H1 (cell line): ENCODE data around the gene IFI27L1. TPM values are rescaled to one million over a fixed set of nuclear protein-coding genes. Genes with fewer than 3 reads are reported as not detected.

Experiments
- CTCF ChIA-PET: fragments of 300-600 bp; sonication (Branson Sonifier 250); formaldehyde crosslinking; loops from one replicate; lab custom pipeline; 2021; ENCODE audit not compliant: partially characterized antibody; lab: Charles Lee
- POLR2A ChIA-PET: fragments of 300-600 bp; sonication (Branson Sonifier 250); formaldehyde crosslinking; loops from one replicate; lab custom pipeline; 2021; ENCODE audit warnings: inconsistent platforms; ENCODE audit not compliant: partially characterized antibody; lab: Charles Lee
- DNase-seq, 2 experiments: peaks; one replicate each; pipeline versions ENCODE4 v3.0.0 to v3.0.0-alpha.2; 2010 to 2022; ENCODE audit warnings: low spot score in 2 of 2, low read depth in 1 of 2, mixed read lengths in 1 of 2
- FAIRE-seq: peaks from 2 replicates; lab custom pipeline; 2011; peaks lifted over from hg19 to GRCh38; lab: Jason Lieb, UNC
- H2AFZ ChIP-seq: 2 replicates; pipeline ENCODE4 v1.8.1; 2012; ENCODE audit warnings: low read length, inconsistent platforms
- H2AK5ac ChIP-seq: 2 replicates; pipeline ENCODE4 v1.6.1; 2013; ENCODE audit warnings: low read depth, low read length
- H2BK120ac ChIP-seq: replicated peaks from 2 replicates; pipeline ENCODE3; 2013; ENCODE audit warnings: low read depth, low read length, inconsistent platforms
- H2BK12ac ChIP-seq: 2 replicates; pipeline ENCODE4 v1.6.1; 2013; ENCODE audit warnings: low read depth, low read length
- H2BK15ac ChIP-seq: 2 replicates; pipeline ENCODE4 v1.6.1; 2013; ENCODE audit warnings: low read length
- H2BK20ac ChIP-seq: 2 replicates; pipeline ENCODE4 v1.6.1; 2013; ENCODE audit warnings: low read length
- H2BK5ac ChIP-seq: 2 replicates; pipeline ENCODE4 v1.6.1; 2013; ENCODE audit warnings: low read depth, low read length
- H3K14ac ChIP-seq: 2 replicates; pipeline ENCODE4 v1.6.1; 2013; ENCODE audit warnings: inconsistent platforms; ENCODE audit not compliant: insufficient read length
- H3K18ac ChIP-seq: 2 replicates; pipeline ENCODE4 v1.6.1; 2013; ENCODE audit warnings: low read length; ENCODE audit errors: extremely low read depth
- H3K23ac ChIP-seq: 2 replicates; pipeline ENCODE4 v1.6.1; 2013; ENCODE audit warnings: inconsistent platforms; ENCODE audit not compliant: insufficient read length
- H3K23me2 ChIP-seq: 2 replicates; pipeline ENCODE4 v1.6.1; 2013; ENCODE audit warnings: low read depth, low read length
- H3K27ac ChIP-seq: 2 replicates; pipeline ENCODE4 v1.6.1; 2011; ENCODE audit warnings: low read depth, low read length, inconsistent platforms
- H3K27me3 ChIP-seq, 4 experiments: replicated peaks in 1 of 4; 1 replicate in 1 of 4; 2 replicates in 3 of 4; pipeline versions ENCODE4 v1.6.1 to v1.8.1; 2011 to 2013; ENCODE audit warnings: low read length in 3 of 4, mild to moderate bottlenecking in 3 of 4, inconsistent platforms in 2 of 4, mixed read lengths in 2 of 4, moderate library complexity in 1 of 4; ENCODE audit not compliant: control insufficient read depth in 3 of 4, insufficient read depth in 3 of 4; ENCODE audit errors: extremely low read depth in 1 of 4
- H3K36me3 ChIP-seq, 4 experiments: 2 replicates each; pipeline versions ENCODE4 v1.6.1 to v1.8.1; 2011 to 2013; ENCODE audit warnings: mild to moderate bottlenecking in 4 of 4, low read length in 3 of 4, moderate library complexity in 2 of 4, control low read depth in 1 of 4, inconsistent platforms in 1 of 4; ENCODE audit not compliant: insufficient read depth in 4 of 4, control insufficient read depth in 2 of 4
- H3K4ac ChIP-seq: replicated peaks from 2 replicates; pipeline ENCODE3; 2013; ENCODE audit warnings: low read length, low read depth, mixed read lengths, inconsistent platforms; ENCODE audit not compliant: insufficient read length
- H3K4me1 ChIP-seq, 4 experiments: replicated peaks in 1 of 4; 1 replicate in 1 of 4; 2 replicates in 3 of 4; pipeline versions ENCODE4 v1.6.1 to v1.8.1; 2011 to 2013; ENCODE audit warnings: low read length in 3 of 4, inconsistent platforms in 2 of 4, mixed read lengths in 1 of 4; ENCODE audit not compliant: insufficient read depth in 4 of 4, control insufficient read depth in 3 of 4
- H3K4me2 ChIP-seq, 2 experiments: 2 replicates each; pipeline versions ENCODE4 v1.6.1 to v1.8.1; 2011 to 2013; ENCODE audit warnings: low read depth in 2 of 2, low read length in 2 of 2, control low read depth in 1 of 2, inconsistent platforms in 1 of 2, mild to moderate bottlenecking in 1 of 2; ENCODE audit not compliant: insufficient read depth in 1 of 2
- H3K4me3 ChIP-seq, 4 experiments: fragments of 200-600, 300-600 bp in 1 of 4; sonication (generic), shearing (Covaris generic), sonication (Bioruptor Twin) in 1 of 4; 2 replicates each; pipeline versions ENCODE4 v1.5.1 to v1.8.1; 2011 to 2016; ENCODE audit warnings: low read length in 4 of 4, low read depth in 3 of 4, control low read depth in 2 of 4, inconsistent platforms in 2 of 4, mild to moderate bottlenecking in 2 of 4, mixed read lengths in 1 of 4, moderate library complexity in 1 of 4; ENCODE audit not compliant: insufficient read depth in 2 of 4; ENCODE audit errors: extremely low read depth in 1 of 4
- H3K56ac ChIP-seq: replicated peaks from 2 replicates; pipeline ENCODE3; 2013; ENCODE audit warnings: low read depth, mild to moderate bottlenecking, mixed read lengths, low read length, inconsistent platforms; ENCODE audit not compliant: insufficient read length
- H3K79me1 ChIP-seq: 2 replicates; pipeline ENCODE4 v1.6.1; 2013; ENCODE audit warnings: low read depth, low read length, control low read depth
- H3K79me2 ChIP-seq, 2 experiments: 2 replicates each; pipeline versions ENCODE4 v1.6.1 to v1.8.1; 2012 to 2013; ENCODE audit warnings: low read length in 2 of 2, mild to moderate bottlenecking in 2 of 2, inconsistent platforms in 1 of 2; ENCODE audit not compliant: insufficient read depth in 2 of 2, control insufficient read depth in 1 of 2
- H3K9ac ChIP-seq, 4 experiments: replicated peaks in 1 of 4; 1 replicate in 1 of 4; 2 replicates in 3 of 4; pipeline versions ENCODE4 v1.6.1 to v1.8.1; 2011 to 2013; ENCODE audit warnings: low read depth in 3 of 4, low read length in 3 of 4, control low read depth in 2 of 4, mild to moderate bottlenecking in 2 of 4, moderate library complexity in 2 of 4, inconsistent platforms in 1 of 4; ENCODE audit errors: extremely low read depth in 1 of 4
- H3K9me3 ChIP-seq, 2 experiments: 2 replicates each; pipeline versions ENCODE4 v1.6.1 to v1.8.1; 2012 to 2013; ENCODE audit warnings: mild to moderate bottlenecking in 2 of 2, moderate library complexity in 2 of 2, control low read depth in 1 of 2, inconsistent platforms in 1 of 2, low read depth in 1 of 2, low read length in 1 of 2, mixed read lengths in 1 of 2; ENCODE audit not compliant: insufficient read depth in 2 of 2
- H4K20me1 ChIP-seq, 2 experiments: replicated peaks in 1 of 2; 2 replicates each; pipeline versions ENCODE3 to v1.8.1; 2011 to 2013; ENCODE audit warnings: inconsistent platforms in 2 of 2, low read length in 2 of 2, mild to moderate bottlenecking in 1 of 2; ENCODE audit not compliant: insufficient read depth in 2 of 2, control insufficient read depth in 1 of 2
- H4K5ac ChIP-seq: 2 replicates; pipeline ENCODE4 v1.6.1; 2013; ENCODE audit warnings: low read length, low read depth, mixed read lengths, inconsistent platforms; ENCODE audit not compliant: insufficient read length
- H4K8ac ChIP-seq: 2 replicates; pipeline ENCODE4 v1.8.0; 2013; ENCODE audit warnings: mild to moderate bottlenecking, moderate library complexity, low read length, inconsistent platforms; ENCODE audit not compliant: insufficient read depth; ENCODE audit errors: extremely low read depth
- H4K91ac ChIP-seq: replicated peaks from 2 replicates; pipeline ENCODE3; 2013; ENCODE audit warnings: low read length, mixed read lengths, inconsistent platforms; ENCODE audit not compliant: insufficient read length
- CREB1 ChIP-seq: IDR thresholded peaks from 2 replicates; pipeline ENCODE4 v1.6.1; 2012; ENCODE audit warnings: inconsistent platforms
- FOSL1 ChIP-seq: IDR thresholded peaks from 2 replicates; pipeline ENCODE4 v1.6.1; 2011; ENCODE audit warnings: mild to moderate bottlenecking, low read depth, low read length, moderate library complexity; ENCODE audit not compliant: insufficient read depth
- KDM1A ChIP-seq: fragments of 200-600, 300-600 bp; sonication (generic); IDR thresholded peaks from 2 replicates; pipeline ENCODE4 v1.7.1; 2016; ENCODE audit warnings: mild to moderate bottlenecking, low read length, borderline replicate concordance
- RXRA ChIP-seq: IDR thresholded peaks from 2 replicates; pipeline ENCODE4 v1.6.1; 2011; ENCODE audit warnings: low read depth, mild to moderate bottlenecking, low read length, moderate library complexity; ENCODE audit not compliant: insufficient read depth
- YY1 ChIP-seq: IDR thresholded peaks from 2 replicates; pipeline ENCODE4 v1.6.1; 2011; ENCODE audit warnings: low read depth, mild to moderate bottlenecking, low read length
- WGBS, 2 experiments: shearing (Covaris generic) in 1 of 2; methylation state at CpG; one replicate each; pipeline versions ENCODE4 v1.1.6 to v1.1.7; 2013 to 2015; ENCODE audit warnings: low lambda C conversion rate in 2 of 2, mixed read lengths in 2 of 2, inconsistent platforms in 1 of 2, low coverage in 1 of 2, missing lambda C conversion rate in 1 of 2; ENCODE audit not compliant: insufficient replicate concordance in 2 of 2, insufficient coverage in 1 of 2, insufficient read length in 1 of 2; ENCODE audit errors: extremely low coverage in 1 of 2, missing lambda C conversion rate in 1 of 2; 5-methylcytosine and 5-hydroxymethylcytosine counted together
- polyA plus RNA-seq, 7 experiments: library from polyadenylated mRNA; depleted of rRNA in 3 of 7; stranded (reverse) in 5 of 7; unstranded in 2 of 7; fragments of >200 nt in 5 of 7; fragments of 200-250 nt in 2 of 7; gene quantifications; 1 replicate in 5 of 7; 2 replicates in 1 of 7; 4 replicates in 1 of 7; pipeline versions ENCODE4 v1.2.1 to v1.2.3, GENCODE V29; 2011 to 2013; ENCODE audit warnings: missing spikeins in 2 of 7, mixed read lengths in 2 of 7
- total RNA-seq: library from RNA; stranded (reverse); fragmentation: NEBNext Ultra II Directional; extraction: Animal tissue kit (Norgen Biotek cat#: 25700); gene quantifications from 2 replicates; pipeline ENCODE4 v1.2.1, GENCODE V29; 2021
- TF ChIP-seq, protein P1 (sequence below): IDR thresholded peaks from 2 replicates; pipeline ENCODE4 v1.6.1; 2012; ENCODE audit warnings: inconsistent platforms
- TF ChIP-seq, protein P2 (sequence below), 3 experiments: IDR thresholded peaks; 1 replicate in 2 of 3; 2 replicates in 1 of 3; pipeline versions ENCODE4 v1.5.1 to v1.6.1; 2011; ENCODE audit warnings: low read length in 3 of 3, mild to moderate bottlenecking in 3 of 3, inconsistent platforms in 2 of 3, low read depth in 1 of 3, moderate library complexity in 1 of 3; ENCODE audit not compliant: insufficient read depth in 1 of 3; ENCODE audit errors: control extremely low read depth in 1 of 3

Gene IFI27L1
- total and polyA plus RNA-seq, 2 of the 8 experiments (the other 6 are each of a cell fraction or from before 2014, with no cell fraction given): 21.2 to 30.5 TPM

DNA sequence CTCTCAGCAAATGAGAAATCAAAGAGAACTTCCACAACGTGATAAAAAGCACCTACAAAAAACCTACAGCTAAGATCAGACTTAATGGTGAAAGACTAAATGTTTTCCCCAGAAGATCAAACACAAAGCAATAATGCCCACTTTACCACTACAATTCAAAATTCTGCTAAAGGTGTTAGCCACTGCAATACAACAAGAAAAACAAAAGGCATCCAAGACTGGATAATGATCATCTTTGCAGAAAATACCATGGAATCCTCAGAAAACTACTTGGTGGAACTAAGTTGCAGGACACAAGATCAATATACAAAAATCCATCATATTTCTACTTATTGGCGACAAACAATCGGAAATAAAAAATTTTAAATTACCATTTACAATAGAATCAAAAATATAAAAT, 6.6 kb upstream of the IFI27L1 start:
- H3K4me3 ChIP-seq: no peak overlapping the region
- no peak for DNase-seq
- H2BK120ac ChIP-seq: no peak overlapping the region
- TF ChIP-seq, protein P1, sequence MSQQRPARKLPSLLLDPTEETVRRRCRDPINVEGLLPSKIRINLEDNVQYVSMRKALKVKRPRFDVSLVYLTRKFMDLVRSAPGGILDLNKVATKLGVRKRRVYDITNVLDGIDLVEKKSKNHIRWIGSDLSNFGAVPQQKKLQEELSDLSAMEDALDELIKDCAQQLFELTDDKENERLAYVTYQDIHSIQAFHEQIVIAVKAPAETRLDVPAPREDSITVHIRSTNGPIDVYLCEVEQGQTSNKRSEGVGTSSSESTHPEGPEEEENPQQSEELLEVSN: no peak
- TF ChIP-seq KDM1A: no peak
- TF ChIP-seq RXRA: no peak
- TF ChIP-seq, protein P2, sequence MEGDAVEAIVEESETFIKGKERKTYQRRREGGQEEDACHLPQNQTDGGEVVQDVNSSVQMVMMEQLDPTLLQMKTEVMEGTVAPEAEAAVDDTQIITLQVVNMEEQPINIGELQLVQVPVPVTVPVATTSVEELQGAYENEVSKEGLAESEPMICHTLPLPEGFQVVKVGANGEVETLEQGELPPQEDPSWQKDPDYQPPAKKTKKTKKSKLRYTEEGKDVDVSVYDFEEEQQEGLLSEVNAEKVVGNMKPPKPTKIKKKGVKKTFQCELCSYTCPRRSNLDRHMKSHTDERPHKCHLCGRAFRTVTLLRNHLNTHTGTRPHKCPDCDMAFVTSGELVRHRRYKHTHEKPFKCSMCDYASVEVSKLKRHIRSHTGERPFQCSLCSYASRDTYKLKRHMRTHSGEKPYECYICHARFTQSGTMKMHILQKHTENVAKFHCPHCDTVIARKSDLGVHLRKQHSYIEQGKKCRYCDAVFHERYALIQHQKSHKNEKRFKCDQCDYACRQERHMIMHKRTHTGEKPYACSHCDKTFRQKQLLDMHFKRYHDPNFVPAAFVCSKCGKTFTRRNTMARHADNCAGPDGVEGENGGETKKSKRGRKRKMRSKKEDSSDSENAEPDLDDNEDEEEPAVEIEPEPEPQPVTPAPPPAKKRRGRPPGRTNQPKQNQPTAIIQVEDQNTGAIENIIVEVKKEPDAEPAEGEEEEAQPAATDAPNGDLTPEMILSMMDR (IDR thresholded peaks at IDR 0.05; ENCODE audit: control extremely low read depth in 1 of 3, insufficient read depth in 1 of 3, low read depth in 1 of 3, low read length in 3 of 3): no peak
- no peak for TF ChIP-seq FOSL1
- TF ChIP-seq CREB1: no peak
- TF ChIP-seq YY1: no peak
- H3K36me3 ChIP-seq: peaks cover 7 to 37% (median 15%) of the 10 kb centered on the region in 4 experiments
- H3K79me2 ChIP-seq: peaks cover 24 to 97% of the 10 kb centered on the region in 2 experiments
- no peak overlapping the region for H4K8ac ChIP-seq
- peaks cover 10 to 11% of the 10 kb centered on the region in 2 experiments for H4K20me1 ChIP-seq
- H3K79me1 ChIP-seq: peaks cover 6% of the 10 kb centered on the region; the same call in 1 of the 2 replicates
- H3K4ac ChIP-seq: no peak overlapping the region
- ChIA-PET CTCF (no interaction called here), POLR2A (no interaction called here)
- no peak for FAIRE-seq
- 0 out of 4 replicates have a peak, but pooled peaks cover 0 to 7% of the 10 kb centered on the region in 2 experiments for H3K9me3 ChIP-seq
- H3K18ac ChIP-seq: no peak overlapping the region
- no peaks in the 10 kb centered on the region for H3K23me2 ChIP-seq
- no peak overlapping the region for H3K27ac ChIP-seq
- H2BK12ac ChIP-seq: no peak overlapping the region
- no peak overlapping the region for H2BK20ac ChIP-seq
- no peak overlapping the region for H3K56ac ChIP-seq
- H2BK5ac ChIP-seq: no peak overlapping the region
- no peak overlapping the region for H3K4me2 ChIP-seq
- no peak overlapping the region for H3K14ac ChIP-seq
- H2AK5ac ChIP-seq: no peak overlapping the region
- H4K5ac ChIP-seq: no peak overlapping the region
- H2AFZ ChIP-seq: no peak overlapping the region
- no peak overlapping the region for H4K91ac ChIP-seq
- H2BK15ac ChIP-seq: no peak overlapping the region
- H3K23ac ChIP-seq: no peak overlapping the region
- WGBS, 2 experiments: 97% methylated on average over 3 of the region's 3 CpGs; no CpG with 5 or more reads in 1 of the 2 experiments
- no peak overlapping the region for H3K9ac ChIP-seq
- 0 out of 7 replicates have a peak, but pooled peaks cover 0 to under 1% (median 0%) of the 10 kb centered on the region in 4 experiments for H3K4me1 ChIP-seq
- no peaks in the 10 kb centered on the region for H3K27me3 ChIP-seq
